Stomach (tissue), 9 donors: ENCODE results near the gene HOXC11. TPM values are rescaled to one million over a fixed set of nuclear protein-coding genes. Genes with fewer than 3 reads are reported as not detected.

Experiments used
- DNase-seq, 2 donors: peaks; one replicate each; pipeline versions ENCODE4 v3.0.0 to v3.0.0-alpha.2; 2013 to 2019
- H3K27ac ChIP-seq, 5 donors: fragments of 200-600 bp in 4 of 5; sonication (generic) in 4 of 5; one replicate each; pipeline ENCODE4 v1.5.1; 2013 to 2019; ENCODE audit warnings: mild to moderate bottlenecking in 1 of 5, moderate library complexity in 1 of 5
- H3K27me3 ChIP-seq, 3 donors: fragments of 200-600 bp; sonication (generic); one replicate each; pipeline ENCODE4 v1.5.1; 2017 to 2019; ENCODE audit warnings: mixed run types in 1 of 3
- H3K36me3 ChIP-seq, 4 donors: fragments of 200-600 bp; sonication (generic); 1 replicate in 3 of 4; 2 replicates in 1 of 4; pipeline ENCODE4 v1.5.1; 2016 to 2019
- H3K4me1 ChIP-seq, 4 donors: fragments of 200-600 bp; sonication (generic); one replicate each; pipeline ENCODE4 v1.5.1; 2016 to 2019
- H3K4me3 ChIP-seq, 4 donors: fragments of 200-600 bp; sonication (generic) in 3 of 4; one replicate each; pipeline ENCODE4 v1.5.1; 2016 to 2019; ENCODE audit warnings: mild to moderate bottlenecking in 1 of 4
- H3K9me3 ChIP-seq, 4 donors: fragments of 200-600 bp; sonication (generic); one replicate each; pipeline ENCODE4 v1.5.1; 2016 to 2019
- CTCF ChIP-seq, 7 experiments: fragments of 450-650 bp in 4 of 7; fragments of 200-600 bp in 3 of 7; sonication (generic) in 3 of 7; IDR thresholded peaks; one replicate each; pipeline ENCODE4 v1.5.1; 2016 to 2019; ENCODE audit warnings: antibody characterized with exemption in 7 of 7, control low read depth in 2 of 7, mild to moderate bottlenecking in 1 of 7
- EP300 ChIP-seq: sonication (generic); formaldehyde crosslinking; IDR thresholded peaks from one replicate; pipeline ENCODE4 v1.6.1; 2017; ENCODE audit warnings: antibody characterized with exemption
- POLR2A ChIP-seq, 4 donors: fragments of 450-650 bp; IDR thresholded peaks; one replicate each; pipeline ENCODE4 v1.6.1; 2016; ENCODE audit warnings: antibody characterized with exemption in 4 of 4, control low read depth in 2 of 4, mild to moderate bottlenecking in 1 of 4, moderate library complexity in 1 of 4
- POLR2AphosphoS5 ChIP-seq, 3 donors: sonication (generic); formaldehyde crosslinking; IDR thresholded peaks; one replicate each; pipeline ENCODE4 v1.6.1; 2016; ENCODE audit warnings: antibody characterized with exemption in 3 of 3
- WGBS, 5 donors: extraction: QIAGEN DNeasy Blood & Tissue Kit in 3 of 5; methylation state at CpG; one replicate each; pipeline versions ENCODE4 v1.1.5 to v1.1.7; 2013 to 2018; 5-methylcytosine and 5-hydroxymethylcytosine counted together
- intact Hi-C: fragments of 100-400 bp; cut with DNase I; formaldehyde crosslinking; loops from one replicate; pipeline ENCODE4 v1.15.1; 2023; ENCODE audit warnings: low total_unique reads
- polyA plus RNA-seq, 3 donors: library from polyadenylated mRNA; stranded (reverse); fragments of 200-250 nt; gene quantifications; one replicate each; pipeline ENCODE4 v1.2.3, GENCODE V29; 2013
- total RNA-seq, 5 donors: library from RNA; depleted of rRNA; stranded (reverse); fragments of >200 nt; gene quantifications; one replicate each; pipeline versions ENCODE4 v1.1.0 to v1.2.3, GENCODE V29; 2014 to 2016
- donor health status: healthy with polysubstance abuse.
- donor health status: Bipolar disorder and iron deficiency.
- donor health status: healthy.

HOXC11 gene
- total and polyA plus RNA-seq, 8 donors: not detected

GRCh38 chr12:53970451-53970850, 2.5 kb upstream of the HOXC11 start:
- intact Hi-C loops: no loop called here
- peaks cover 0 to 15% (median 0%) of the 10 kb centered on the region in 4 donors for H3K9me3 ChIP-seq
- 13 to 38% (median 19%) methylated on average over 4 of the region's 4 CpGs for WGBS, 5 donors

GRCh38 chr12:53971129-53971528, 1.8 kb upstream of the HOXC11 start:
- 54 to 74% (median 64%) methylated on average over 3 of the region's 3 CpGs for WGBS, 5 donors
- H3K4me3 ChIP-seq: no peak overlapping the region

More at GRCh38 chr12:53970451-53970850, 2.5 kb upstream of the HOXC11 start:
- peaks cover 66 to 100% (median 100%) of the 10 kb centered on the region in 3 donors for H3K27me3 ChIP-seq
- no peak overlapping the region for H3K4me3 ChIP-seq
- no peaks in the 10 kb centered on the region for H3K36me3 ChIP-seq
- no peak for TF ChIP-seq POLR2AphosphoS5 (IDR thresholded peaks at IDR 0.05)
- no peak for TF ChIP-seq CTCF (IDR thresholded peaks at IDR 0.05)
- no peak for TF ChIP-seq POLR2A (IDR thresholded peaks at IDR 0.05)
- no peak for TF ChIP-seq EP300
- no peak overlapping the region for H3K27ac ChIP-seq
- peaks cover 30 to 41% (median 38%) of the 10 kb centered on the region in 4 donors for H3K4me1 ChIP-seq
- DNase-seq: no peak

GRCh38 chr12:53971686-53972085, 1.2 kb upstream of the HOXC11 start:
- intact Hi-C loops: no loop called here
- no peak overlapping the region for H3K4me3 ChIP-seq
- no peak for DNase-seq
- peaks cover 59 to 100% (median 100%) of the 10 kb centered on the region in 3 donors for H3K27me3 ChIP-seq
- H3K27ac ChIP-seq: no peak overlapping the region
- TF ChIP-seq CTCF (IDR thresholded peaks at IDR 0.05): no peak
- no peak for TF ChIP-seq POLR2AphosphoS5 (IDR thresholded peaks at IDR 0.05)
- TF ChIP-seq POLR2A (IDR thresholded peaks at IDR 0.05): no peak
- TF ChIP-seq EP300: no peak
- peaks cover 24 to 32% (median 29%) of the 10 kb centered on the region in 4 donors for H3K4me1 ChIP-seq
- 38 to 48% (median 46%) methylated on average over 2 of the region's 2 CpGs for WGBS, 5 donors
- H3K9me3 ChIP-seq: peaks cover 0 to 15% (median 0%) of the 10 kb centered on the region in 4 donors
- no peaks in the 10 kb centered on the region for H3K36me3 ChIP-seq

More at GRCh38 chr12:53971129-53971528, 1.8 kb upstream of the HOXC11 start:
- intact Hi-C loops: no loop called here
- no peak for TF ChIP-seq POLR2A (IDR thresholded peaks at IDR 0.05)
- TF ChIP-seq EP300: no peak
- TF ChIP-seq POLR2AphosphoS5 (IDR thresholded peaks at IDR 0.05): no peak
- TF ChIP-seq CTCF (IDR thresholded peaks at IDR 0.05): no peak
- Histone ChIP-seq H3K27me3 (peaks cover 60 to 100% (median 100%) of the 10 kb centered on the region in 3 donors), H3K9me3 (peaks cover 0 to 15% (median 0%) of the 10 kb centered on the region in 4 donors), H3K27ac (no peak overlapping the region), H3K4me1 (peaks cover 27 to 38% (median 35%) of the 10 kb centered on the region in 4 donors), H3K36me3 (no peaks in the 10 kb centered on the region)
- DNase-seq: no peak

- no peak overlapping the region for H3K4me3 ChIP-seq
- H3K27ac ChIP-seq: no peak overlapping the region
- peaks cover 23 to 30% (median 28%) of the 10 kb centered on the region in 4 donors for H3K4me1 ChIP-seq
- no peaks in the 10 kb centered on the region for H3K36me3 ChIP-seq
- no peak for DNase-seq
- peaks cover 0 to 15% (median 0%) of the 10 kb centered on the region in 4 donors for H3K9me3 ChIP-seq
- H3K27me3 ChIP-seq: peaks cover 54 to 100% (median 100%) of the 10 kb centered on the region in 3 donors
- no peak for TF ChIP-seq POLR2A (IDR thresholded peaks at IDR 0.05)
- TF ChIP-seq EP300: no peak
- TF ChIP-seq POLR2AphosphoS5 (IDR thresholded peaks at IDR 0.05): no peak
- no peak for TF ChIP-seq CTCF (IDR thresholded peaks at IDR 0.05)
- intact Hi-C loops: no loop called here
- 22 to 26% (median 25%) methylated on average over 9 of the region's 9 CpGs for WGBS, 5 donors
These were observed 699 bp upstream of the HOXC11 start for GRCh38 chr12:53972152-53972702.
